HG02610 (cell line): Measurements from ENCODE around the gene SLC5A3.
A peak's percentile ranks its signal among the peaks of the same experiment; 100 is the strongest.

Source experiments
- ATAC-seq: cut with Tn5 transposase; IDR thresholded peaks from one replicate; pipeline ENCODE4 v1.9.1; 2021; ENCODE audit warnings: mild to moderate bottlenecking, moderate library complexity; ENCODE audit not compliant: unreplicated experiment

Gene SLC5A3

DNA sequence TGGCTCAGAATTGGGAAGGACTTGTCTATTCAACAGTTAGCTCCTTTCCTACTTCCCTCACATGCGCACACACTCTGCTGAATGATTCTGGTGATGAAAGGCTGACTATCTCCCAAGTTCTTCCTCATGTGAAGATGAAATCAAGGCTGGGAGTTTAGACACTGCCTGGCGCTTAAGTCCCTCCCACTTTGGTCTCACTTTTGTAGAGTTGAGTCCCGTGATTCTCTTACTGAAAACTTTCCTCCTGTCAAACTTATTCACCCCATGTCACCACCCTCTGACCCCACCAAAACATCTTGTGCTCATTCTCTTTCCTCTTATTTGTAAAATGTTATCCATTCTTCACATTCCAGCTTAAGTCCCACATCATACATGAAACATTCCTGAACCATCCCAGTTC is 8.4 kb upstream of the SLC5A3 start:
- ATAC-seq: no peak

DNA sequence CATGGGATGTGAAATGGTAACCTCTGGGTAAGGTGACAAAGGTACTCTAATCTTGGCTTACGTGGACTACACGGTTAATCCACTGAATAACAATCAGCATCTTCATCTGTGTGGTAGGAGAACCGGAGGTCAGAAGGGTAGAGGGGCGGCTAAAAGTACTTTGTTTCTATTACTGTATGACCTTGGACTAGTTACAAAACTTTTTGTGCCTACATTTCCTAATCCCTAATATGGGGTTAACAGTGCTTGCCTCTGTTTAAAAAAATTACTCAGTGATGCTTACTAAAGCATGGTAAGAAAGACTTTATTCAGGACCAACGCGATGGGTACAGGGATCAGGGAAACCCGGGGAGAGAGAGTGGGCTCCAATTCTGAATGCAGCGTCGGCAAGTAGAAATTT is 1.7 kb upstream of the SLC5A3 start:
- no peak for ATAC-seq

DNA sequence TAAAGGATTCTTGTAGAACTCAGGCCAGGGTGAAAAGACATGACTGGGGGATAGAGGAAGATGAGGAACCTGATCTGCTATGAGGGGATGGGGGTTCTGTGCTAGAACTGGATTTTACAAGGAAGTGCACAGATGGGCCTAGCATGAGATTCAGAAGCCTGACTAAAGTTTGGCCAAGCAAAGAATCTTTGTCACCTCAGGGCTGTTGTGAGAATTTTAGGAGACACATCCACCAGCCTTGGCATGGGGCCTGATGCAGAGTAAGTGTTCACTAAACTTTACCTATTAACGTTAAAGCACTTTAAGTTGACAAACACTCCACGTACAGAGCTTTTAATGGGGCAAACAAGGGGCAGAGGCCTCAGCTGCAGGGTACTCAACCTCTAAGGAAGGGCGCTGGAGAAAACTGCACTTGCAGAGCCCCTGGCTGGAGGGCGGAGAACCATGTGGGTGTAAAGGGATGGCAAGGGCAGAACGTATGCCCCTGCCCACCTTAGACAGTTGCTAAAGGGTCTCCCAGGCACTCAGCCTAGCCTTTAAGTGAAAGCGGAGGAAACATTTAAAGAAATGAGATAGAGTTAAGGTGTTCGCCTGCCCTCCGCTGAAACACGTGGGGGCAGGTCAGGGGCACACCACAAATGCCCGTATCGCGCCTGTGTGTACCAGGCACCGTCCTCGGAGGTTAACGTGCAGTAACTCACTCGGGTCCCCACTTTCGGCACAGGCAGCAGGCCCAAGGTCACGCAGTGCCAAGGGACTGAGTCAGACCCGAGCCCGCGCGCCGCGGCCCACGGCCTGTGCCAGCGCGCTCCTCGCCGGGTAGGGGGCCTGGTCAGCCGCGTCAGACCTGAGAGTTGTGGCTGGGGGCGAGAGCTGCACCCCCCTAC is 990 bp upstream of the SLC5A3 start:
- ATAC-seq: no peak

DNA sequence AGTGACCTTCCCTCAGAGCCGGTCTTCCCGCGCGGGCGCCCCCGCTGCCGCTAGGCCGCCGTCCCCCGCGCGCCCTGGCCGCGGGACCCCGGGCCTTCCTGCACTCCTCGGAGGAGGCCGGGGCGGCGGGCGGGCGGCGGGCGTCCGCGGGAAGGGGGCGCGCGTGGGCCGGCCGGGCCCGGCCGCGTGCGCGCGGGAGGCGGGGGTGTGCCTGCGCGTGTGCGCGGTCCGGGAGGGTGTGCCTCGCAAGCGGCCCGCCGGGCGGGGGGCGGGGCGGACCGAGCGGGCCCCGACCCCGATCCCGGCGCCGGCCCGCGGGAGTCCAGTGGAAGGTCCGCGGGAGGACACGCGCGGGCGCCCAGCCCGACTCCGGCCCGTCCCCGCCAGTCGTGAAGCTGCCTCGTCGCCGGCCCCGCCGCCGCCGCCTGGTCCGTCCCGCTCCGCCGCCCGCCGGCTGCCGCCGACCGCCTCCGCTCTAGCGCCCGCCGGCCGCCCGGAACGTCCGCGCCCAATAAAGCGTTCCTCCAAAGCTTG is 438 bp downstream of the SLC5A3 start:
- ATAC-seq: peak; percentile 41

DNA sequence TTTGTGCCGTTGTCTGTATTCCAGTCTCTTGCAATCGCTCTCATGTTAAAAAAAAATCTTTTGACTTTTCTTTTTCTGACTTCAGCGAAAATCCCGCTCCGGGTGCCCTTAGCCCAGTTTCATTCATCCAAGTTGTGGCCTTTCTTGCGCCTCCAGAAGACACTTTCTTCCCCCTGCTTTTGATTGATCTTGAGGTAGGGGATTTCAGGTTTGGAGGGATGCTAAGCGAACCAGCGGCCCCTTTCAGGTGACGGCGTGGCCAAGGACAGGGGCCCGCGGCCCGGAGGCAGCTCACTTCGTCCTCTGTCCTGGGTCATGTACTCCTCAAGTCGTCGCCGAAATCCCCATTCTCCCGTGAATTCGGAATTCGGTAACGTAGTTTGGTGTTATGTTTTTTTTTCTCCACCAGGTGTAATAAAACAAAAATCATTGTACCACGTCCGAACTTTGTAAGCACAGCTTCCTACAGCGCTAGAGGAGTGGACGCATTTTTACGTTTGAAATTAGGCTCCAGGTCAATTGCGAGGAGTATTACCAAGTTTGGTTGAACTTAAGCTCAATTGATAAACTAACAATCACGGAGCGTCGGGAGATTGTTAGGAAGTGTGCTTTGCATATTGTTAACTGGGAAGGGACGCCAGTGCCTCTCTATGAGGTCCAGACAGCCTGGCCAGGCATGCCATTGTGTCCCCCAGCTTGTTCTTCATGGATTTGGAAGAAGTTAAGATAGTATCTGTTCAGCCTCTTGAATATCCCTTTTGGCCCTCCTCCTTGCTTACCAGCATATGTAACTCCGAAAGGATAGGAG is 1.1 kb downstream of the SLC5A3 start:
- ATAC-seq: no peak

DNA sequence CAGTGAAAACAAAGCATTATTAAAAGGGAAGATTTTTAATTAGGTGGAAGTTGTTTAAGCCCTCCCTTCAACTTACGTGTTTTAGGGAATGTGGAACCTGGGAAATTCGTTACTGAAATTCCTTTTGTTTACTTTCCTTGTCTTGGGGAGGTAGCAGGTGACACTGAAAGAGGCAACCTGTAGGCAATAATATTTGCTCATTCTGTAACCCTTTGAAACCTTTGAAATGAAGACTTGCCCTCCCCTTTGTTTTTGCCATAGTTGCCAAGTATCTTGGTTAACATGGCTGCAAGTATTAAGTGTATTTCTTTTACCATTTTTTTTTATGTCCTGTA is 1.7 kb downstream of the SLC5A3 start:
- ATAC-seq: no peak

DNA sequence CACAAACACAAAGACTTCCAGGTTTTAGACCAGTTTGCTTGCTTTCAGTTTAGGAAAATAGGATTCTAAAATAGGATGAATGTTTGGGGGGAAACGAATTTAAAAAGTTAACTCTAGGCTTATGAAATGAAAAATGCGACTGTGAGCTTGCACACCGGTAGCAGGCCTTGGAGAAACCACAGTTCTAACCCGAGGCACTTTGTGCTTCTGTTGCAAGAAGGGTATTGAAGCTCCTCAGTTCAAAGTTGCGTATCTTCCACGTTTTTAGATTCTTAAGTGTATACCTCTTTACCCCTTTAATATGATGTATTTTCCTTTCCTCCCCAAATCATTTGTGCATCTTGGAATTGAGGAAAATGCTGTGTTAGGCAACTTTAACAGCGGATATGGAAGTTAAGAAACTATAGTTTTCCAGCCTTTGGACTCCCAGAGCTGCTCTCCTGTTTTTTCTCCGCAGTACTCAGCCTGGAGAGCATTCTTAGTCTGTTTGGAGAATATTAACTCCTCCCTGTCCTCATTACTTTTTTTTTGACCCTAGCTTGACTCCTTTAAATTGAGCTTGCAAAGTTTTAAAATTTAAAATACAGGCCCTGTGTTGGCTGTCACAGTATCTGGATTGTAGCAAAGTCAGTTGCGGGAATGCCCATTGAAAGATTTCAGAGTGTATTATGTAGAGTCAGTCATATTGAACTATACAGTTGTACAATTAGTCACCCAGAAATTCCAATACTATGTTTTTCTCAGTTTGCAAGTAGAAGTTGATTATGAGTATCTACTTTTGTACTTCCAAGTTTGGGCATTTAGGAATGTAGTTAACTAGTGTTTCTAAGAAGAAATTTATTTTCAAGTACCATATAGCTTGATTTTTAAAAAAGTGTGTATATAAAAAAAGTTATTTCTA is 2.6 kb downstream of the SLC5A3 start:
- ATAC-seq: no peak

DNA sequence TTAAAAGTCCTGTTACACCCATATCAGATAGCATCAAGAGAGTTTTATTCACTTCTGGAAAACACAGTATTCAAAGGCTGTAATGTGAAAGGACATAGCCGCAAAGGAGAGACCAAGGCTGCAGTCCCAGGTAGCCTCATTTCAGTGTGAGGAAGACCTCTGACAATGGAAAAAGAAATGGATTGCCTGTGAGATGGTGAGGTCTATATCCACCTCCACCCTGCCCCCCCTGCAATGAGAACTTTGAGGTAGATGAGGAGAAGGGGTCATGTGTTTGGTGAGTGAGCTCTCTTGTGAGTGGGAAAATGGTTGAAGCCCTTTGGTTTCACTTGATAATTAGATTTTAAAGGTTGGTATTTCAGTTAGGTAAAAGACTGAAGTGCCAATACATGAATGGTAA is 3.5 kb downstream of the SLC5A3 start:
- no peak for ATAC-seq

DNA sequence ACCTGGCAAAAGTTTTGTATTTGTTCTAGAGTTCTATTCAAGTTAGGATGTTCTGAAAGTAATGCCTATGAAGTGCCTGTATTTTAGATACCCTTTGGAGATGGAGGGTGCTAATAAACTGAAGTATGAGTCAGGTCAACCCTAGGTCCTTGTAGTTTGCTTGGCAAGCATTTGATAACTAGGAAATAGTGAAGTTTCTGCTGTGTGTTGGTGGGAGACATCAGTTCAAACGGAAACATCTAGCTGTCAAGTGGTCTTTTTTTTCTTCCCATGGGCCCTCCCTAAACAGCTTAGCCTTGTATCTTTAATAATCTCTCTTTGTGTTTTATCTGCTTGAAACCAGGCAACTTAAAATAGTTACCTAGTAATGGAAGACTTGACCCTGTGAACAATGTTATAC is 4.5 kb downstream of the SLC5A3 start:
- ATAC-seq: no peak

DNA sequence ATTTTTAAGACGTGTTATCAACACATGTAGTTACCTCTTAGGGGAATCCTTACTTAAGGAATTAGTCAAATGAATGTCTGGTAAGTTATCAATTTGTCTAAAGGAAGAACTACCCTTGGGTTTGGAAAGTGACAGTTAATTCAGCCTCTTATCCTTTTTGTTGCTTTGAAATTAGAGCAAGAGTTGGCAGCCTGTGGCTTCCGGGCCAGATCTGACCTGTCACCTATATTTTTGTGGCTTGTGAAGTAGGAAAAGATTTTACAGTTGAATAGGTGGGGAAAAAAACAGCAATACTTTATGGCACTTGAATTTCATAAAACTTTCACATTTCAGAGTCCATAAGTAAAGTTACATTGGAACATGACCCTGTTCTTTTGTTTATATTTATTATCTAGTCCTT is 5.5 kb downstream of the SLC5A3 start:
- no peak for ATAC-seq

DNA sequence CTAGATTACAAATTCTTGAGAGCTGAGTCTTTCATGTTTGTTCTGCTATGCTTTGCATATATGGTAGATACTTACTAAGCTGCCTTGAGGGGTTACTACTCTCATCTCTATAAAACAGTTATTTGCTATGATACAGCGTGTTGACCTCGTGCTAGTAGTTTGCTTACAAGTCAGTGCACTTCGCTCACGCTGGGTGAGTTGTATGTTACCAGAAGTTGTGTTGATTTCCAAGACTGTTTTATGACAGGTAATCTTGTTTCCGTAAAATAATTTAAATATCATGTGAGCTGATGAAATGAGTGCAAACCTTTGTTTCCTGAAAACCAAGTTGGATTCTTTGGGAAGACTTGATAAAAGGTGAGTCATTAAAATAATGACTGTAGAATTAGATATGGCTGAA is 7.3 kb downstream of the SLC5A3 start:
- no peak for ATAC-seq

DNA sequence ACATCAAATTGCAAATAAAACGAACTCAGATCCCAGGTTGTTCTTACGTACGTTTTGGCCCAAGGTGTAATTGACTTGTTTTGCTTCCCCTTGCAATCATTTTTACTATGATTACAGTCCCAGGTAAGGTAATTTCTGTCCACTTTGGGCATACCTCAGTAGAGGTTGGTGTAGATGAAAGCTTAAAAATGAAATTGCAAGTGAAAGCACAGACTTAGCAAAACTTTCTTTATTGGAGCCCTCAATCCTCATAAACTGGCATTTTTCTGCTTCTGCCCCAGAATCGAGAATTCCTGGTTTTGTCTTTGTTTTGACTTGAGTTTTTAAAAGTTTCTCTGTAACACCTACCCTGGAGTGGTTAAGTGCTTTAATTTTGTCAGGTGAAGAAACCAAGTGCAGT is 9.4 kb downstream of the SLC5A3 start:
- ATAC-seq: no peak

DNA sequence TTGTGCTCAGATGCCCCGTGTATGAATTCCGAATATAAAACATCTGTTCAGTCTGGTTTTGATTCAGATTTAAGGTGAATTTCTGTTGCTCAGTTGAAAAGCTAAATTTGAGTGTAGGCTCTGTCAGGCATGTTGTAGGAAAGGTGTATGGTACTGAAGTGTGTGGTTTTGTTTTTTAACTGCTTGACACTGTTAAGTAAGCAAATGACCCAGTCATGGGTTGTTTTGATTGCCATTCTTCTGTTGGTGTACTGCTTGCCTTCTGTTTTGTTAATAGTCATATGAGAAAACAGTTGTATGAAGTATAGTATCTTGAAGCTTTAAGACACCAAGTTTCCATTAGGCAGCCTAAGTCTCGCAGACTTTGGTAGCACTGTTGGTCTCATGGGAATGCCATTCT is 10.0 kb downstream of the SLC5A3 start:
- no peak for ATAC-seq

DNA sequence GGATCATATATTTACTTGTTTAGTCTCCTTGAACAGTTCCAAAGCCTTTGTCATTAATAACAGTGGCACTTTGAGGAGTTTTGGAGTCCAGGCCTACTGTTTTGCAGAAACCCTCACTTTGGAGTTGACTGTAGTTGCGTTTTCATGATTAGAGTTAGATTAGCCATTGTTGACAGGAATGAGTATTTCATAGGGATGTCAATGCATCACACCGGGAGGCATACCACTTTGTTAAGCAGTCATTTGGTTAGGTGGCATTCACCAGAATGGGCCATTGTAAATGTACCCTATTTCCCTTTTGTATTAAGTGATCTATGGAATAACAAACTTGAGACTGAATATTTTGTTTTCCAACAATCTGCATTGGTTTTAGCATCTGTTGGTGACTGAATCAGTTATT is 11.8 kb downstream of the SLC5A3 start:
- ATAC-seq: no peak

DNA sequence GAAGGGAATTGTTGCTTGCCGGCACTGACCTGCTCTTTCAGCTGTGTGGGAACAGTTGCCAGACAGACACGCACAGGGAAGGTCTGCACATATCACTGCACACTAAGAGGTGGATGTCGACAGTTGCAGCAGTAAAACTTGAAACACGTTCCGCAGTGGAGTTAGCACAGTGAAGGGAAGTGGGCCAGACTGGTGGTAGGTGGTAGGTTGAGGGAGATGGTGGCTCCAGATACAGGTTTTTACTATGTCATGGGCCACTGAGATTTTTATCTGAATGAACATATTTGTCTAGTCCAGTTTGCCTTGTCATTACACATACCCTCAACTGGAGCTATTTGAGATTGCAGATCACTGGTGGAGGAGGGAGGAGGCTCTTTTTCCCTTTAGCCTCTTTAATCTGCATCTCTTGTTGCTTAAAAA is 13.5 kb downstream of the SLC5A3 start:
- no peak for ATAC-seq

DNA sequence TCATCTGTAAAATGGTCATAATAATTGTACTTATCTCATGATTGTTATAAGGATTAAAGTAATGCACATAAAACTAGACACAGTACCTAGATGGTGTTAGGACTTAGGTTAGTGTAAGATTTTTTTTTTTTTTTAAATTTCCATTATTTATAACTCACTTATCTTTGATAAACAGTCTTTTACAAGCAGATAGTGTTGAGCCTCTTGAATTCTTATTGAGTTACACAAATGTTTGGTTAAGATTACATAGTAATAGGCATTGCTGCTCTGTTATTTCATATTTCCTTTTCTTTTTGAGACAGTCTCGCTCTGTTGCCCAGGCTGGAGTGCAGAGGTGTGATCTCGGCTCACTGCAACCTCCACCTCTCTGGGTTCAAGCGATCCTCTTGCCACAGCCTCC is 15.4 kb downstream of the SLC5A3 start:
- no peak for ATAC-seq

DNA sequence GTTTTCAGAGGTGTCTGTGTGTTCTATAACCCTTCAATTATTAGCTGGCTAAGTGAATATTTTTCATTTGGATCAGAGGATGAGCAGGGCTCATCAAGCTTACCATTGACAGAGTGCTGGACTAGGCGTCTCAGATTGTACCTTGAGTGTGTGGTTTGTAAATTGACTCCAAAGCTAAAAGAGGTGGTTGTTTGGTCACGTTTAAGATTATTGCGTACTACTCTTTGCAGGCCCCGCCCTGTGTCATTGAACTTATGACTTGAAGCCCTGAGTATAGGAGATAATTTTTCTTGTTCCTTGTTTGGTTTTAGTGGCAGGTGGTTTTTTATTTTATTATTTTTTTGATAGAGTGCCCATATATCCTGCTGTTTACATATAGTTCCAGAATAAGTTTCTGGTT is 17.7 kb downstream of the SLC5A3 start:
- no peak for ATAC-seq

DNA sequence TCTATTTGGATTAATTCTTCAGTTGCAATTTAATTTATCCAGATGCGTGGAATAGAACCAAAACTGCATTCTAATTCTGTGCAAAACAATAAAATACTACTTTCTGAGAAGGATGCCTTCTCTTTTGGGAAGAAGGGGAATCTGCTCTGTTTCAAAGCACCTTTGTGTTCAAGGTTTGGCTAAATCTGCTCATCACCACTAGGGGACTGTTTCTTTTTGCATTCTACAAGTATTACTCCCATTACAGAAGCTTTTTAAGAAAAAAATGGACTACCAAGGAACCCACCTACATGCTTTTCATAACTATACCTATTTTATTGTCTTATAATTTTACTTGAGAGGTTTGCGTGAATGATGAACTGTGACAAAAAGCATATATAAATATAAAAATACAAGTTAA is 18.2 kb downstream of the SLC5A3 start:
- no peak for ATAC-seq

DNA sequence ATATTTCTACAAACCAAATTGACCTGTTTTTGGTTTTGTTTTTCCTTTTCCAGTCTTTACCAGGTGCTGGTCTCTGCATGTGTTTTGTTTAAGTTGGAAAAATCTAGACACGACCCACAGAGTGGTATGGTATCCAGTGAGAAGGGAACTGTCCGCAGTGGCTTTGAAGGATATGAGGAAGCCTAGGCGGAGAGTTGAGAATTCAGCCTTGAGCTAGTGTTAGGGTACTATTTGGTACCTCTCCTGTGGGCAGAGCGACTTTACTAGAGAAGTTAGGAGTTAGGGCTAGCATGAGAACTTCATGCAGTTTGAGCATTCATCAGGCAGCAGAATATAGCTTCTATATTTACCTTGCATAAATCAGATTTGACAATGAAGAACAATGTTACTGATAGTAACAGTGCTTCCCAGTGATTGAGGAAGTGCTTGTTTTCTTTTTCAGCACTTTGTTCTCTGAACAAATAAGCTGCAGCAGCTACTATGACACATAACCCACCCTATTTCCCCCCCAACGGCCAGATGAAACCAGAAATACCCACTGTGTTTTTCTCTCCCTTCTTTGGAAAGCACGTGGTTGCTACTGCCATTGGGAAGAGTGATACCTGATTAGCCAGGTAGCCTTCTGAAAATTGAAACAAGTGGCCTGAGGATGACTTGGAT is 19.0 kb downstream of the SLC5A3 start:
- ATAC-seq: no peak

DNA sequence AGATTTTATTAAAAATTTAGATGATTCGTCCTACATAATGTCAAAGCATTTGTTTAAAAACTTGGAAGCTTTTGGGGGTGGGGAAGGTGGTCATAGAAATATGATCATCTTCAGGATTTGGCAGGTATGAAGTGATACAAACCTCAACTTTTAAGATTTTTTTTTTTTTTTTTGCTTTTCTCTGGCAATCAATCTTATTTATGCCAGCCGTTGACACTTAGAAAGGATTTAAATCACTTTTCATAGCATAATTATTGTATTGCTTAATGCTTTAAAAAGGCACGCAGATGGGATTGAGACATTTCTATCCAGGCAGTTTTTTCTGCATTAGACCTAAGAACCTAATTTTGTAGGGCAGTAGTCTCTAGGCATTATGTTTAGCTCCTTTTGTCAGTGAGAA is 19.7 kb downstream of the SLC5A3 start:
- ATAC-seq: no peak

DNA sequence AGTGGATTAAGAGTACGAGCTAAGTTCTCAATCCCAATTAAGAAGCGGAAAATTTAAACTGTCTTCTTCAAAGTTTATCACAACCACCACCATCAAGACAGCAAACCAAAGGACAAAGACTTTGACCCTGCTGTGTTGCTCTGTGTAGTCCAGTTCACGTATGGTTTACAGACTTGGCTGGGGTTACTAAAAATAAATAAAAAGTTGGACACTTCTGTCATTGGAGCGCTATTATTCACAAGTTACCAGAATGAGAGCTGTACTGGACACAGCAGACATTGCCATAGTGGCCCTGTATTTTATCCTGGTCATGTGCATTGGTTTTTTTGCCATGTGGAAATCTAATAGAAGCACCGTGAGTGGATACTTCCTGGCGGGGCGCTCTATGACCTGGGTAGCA is 21.6 kb downstream of the SLC5A3 start:
- no peak for ATAC-seq
